D721Med (cell line): ENCODE data around the gene TMEM238L.
"Not testable (repeated sequence)": the region's sequence is repeated elsewhere in the genome, so short reads cannot be mapped to it uniquely, and the experiment has no call there.

ENCODE experiments used
- DNase-seq: peaks from one replicate; pipeline ENCODE4 v3.0.0; 2011; ENCODE audit warnings: low spot score; ENCODE audit not compliant: insufficient read length
- FAIRE-seq: peaks from 2 replicates; lab custom pipeline; 2011; peaks lifted over from hg19 to GRCh38; lab: Jason Lieb, UNC
- CTCF ChIP-seq: IDR thresholded peaks from 2 replicates; pipeline ENCODE4 v1.5.1; 2012; ENCODE audit warnings: mild to moderate bottlenecking, control low read depth; ENCODE audit not compliant: insufficient read depth; ENCODE audit errors: missing control alignments

The TMEM238L gene

GRCh38 chr17:10803830-10804475, at the start of gene TMEM238L:
Gene TMEM238L, minus strand, starts transcription at chr17:10804099. Its CDS starts 136 bp downstream, at chr17:10803963.
- FAIRE-seq (no peak), DNase-seq (no peak)
- no peak for TF ChIP-seq CTCF

DNA sequence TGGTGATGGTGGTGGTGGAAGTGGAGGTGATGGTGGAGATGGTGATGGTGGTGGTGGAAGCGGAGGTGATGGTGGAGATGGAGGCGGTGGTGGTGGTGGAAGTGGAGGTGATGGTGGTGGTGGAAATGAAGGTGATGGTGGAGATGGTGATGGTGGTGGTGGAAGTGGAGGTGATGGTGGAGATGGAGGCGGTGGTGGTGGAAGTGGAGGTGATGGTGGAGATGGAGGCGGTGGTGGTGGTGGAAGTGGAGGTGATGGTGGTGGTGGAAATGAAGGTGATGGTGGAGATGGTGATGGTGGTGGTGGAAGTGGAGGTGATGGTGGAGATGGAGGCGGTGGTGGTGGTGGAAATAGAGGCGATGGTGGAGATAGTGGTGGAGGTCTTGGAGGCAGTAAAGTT, 42.7 kb upstream of the TMEM238L start:
- FAIRE-seq, DNase-seq: not testable (repeated sequence)

DNA sequence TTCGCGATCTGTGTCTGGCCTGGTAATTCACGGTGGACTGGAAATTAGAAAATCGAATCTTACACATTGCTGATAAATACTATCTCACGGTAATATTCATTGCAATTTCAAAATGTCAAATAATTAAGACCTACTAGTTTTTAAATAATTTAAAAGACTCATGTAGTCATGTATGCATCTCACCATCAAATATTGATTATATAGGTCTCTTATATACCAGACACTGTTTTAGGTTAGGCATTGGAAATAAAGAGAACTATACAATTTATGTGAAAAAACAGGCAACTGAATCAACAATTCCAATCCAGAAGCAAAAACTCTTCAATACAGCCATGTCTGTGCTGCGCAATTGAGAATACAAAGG, 41.5 kb upstream of the TMEM238L start:
- no peak for TF ChIP-seq CTCF
- DNase-seq (no peak), FAIRE-seq (no peak)

DNA sequence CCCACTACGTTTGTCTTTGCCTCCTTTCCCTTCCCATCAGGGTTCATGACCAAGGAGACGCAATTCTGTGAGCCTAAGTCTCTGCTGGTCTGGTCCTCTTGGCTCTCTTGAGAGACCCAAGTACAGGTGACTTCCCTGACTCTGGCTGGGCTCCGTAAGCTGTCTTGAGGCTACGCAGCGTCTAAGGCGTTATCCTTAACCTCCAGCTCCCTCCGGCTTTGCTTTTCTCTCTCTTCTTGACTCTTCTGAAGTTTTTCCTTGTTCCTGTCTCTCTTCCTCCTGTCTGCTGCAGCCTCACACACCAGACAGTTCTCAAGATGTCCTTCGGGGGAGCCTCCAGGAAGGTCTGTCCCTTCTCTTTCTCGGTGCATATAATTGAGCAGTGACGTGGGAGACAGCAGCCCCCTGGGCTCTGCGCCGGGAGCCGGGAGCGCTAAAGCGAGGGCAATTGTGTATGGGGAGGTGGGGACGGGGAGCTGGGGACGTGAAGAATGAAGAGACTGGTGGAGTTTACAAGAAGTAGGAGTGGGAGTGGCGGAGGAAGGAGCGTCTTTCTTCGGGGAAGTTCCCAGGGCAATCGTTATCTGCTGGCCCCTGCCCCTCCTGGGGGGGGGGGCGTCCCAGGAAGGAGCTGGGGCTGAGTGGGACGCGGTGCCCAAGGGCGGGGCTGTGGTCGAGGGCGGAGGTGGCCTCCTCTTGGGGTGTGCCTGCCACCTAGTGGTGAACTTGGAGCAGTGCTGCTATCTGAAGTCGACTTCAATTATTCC, 40.9 kb upstream of the TMEM238L start:
- DNase-seq (peak; percentile 69), FAIRE-seq (no peak)

DNA sequence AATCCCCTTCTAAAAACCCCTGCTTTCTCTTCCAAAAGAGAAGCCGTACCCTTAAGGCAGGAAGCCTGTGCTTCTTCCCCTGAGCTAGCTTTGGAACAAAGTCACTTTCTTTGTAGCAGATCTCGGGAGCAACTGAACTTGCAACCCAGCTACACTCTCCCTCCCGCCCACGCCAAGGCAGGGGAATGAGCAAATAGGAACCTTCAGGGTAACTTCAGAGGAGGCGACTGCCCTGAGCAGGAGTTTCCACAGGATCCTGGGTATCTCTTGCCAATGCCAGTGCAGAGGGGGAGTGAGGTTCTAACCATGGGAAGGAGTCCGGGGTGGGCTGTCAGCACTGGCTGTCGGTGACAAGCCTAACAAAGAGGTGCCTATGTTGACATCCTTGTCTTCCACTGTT, 39.9 kb upstream of the TMEM238L start:
- FAIRE-seq, result no peak
- DNase-seq, result no peak
- no peak for TF ChIP-seq CTCF

More for the DNA sequence above, 40.9 kb upstream of the TMEM238L start:
- peak; percentile 68 for TF ChIP-seq CTCF

DNA sequence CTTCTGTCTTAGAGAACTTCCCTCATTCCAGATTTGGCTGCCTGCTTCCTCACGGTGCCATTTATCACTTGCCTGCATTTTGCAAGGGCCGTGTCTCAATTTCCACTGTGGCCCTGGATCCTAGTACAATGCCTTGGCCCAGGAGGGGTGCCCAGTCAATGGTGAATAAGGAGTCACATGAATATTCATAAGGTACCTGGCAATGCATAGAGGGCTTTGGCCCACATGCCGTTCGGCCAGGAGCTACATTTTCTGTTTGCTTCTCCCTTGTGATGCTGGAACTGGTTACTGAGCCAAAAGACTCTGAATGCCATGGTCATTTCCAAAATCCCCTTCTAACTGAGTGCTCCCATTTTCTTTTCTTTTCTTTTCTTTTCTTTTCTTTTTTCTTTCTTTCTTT, 38.8 kb upstream of the TMEM238L start:
- no peak for DNase-seq
- TF ChIP-seq CTCF, result no peak
- no peak for FAIRE-seq

GRCh38 chr17:10838682-10839081, 34.8 kb upstream of the TMEM238L start:
- no peak for DNase-seq
- TF ChIP-seq CTCF, result no peak

More at GRCh38 chr17:10838682-10839081, 34.8 kb upstream of the TMEM238L start:
- FAIRE-seq, result no peak
